B cell (primary cell): ENCODE measurements around the gene LSP1. TPM values are rescaled to one million over a fixed set of nuclear protein-coding genes. Genes with fewer than 3 reads are reported as not detected.
A peak's percentile ranks its signal among the peaks of the same experiment; 100 is the strongest.

ENCODE experiments used
- ATAC-seq: fragments of 200-7000 bp; cut with Tn5 transposase; one replicate; pipeline ENCODE4 v1.10.0; 2021; ENCODE audit warnings: low read depth, mild to moderate bottlenecking, moderate number of reproducible peaks, moderate library complexity
- CTCF ChIA-PET: fragments of 350-600 bp; sonication (Branson Sonifier 250); formaldehyde crosslinking; loops from one replicate; lab custom pipeline; 2021; ENCODE audit warnings: antibody characterized with exemption, inconsistent platforms; lab: Charles Lee
- POLR2A ChIA-PET: fragments of 350-600 bp; sonication (Branson Sonifier 250); formaldehyde crosslinking; loops from one replicate; lab custom pipeline; 2021; ENCODE audit warnings: antibody characterized with exemption; lab: Charles Lee
- DNase-seq: peaks from one replicate; pipeline ENCODE4 v3.0.0; 2013
- H2AFZ ChIP-seq: 2 replicates; pipeline ENCODE4 v1.6.1; 2012; ENCODE audit warnings: mild to moderate bottlenecking, low read depth, low read length; ENCODE audit not compliant: insufficient read depth, poor library complexity, severe bottlenecking
- H3K27ac ChIP-seq, 2 donors: 1 replicate in 1 of 2; 2 replicates in 1 of 2; pipeline ENCODE4 v1.5.1; 2012 to 2013; ENCODE audit warnings: low read length in 2 of 2, mild to moderate bottlenecking in 2 of 2, moderate library complexity in 1 of 2
- H3K27me3 ChIP-seq, 4 experiments: fragments of 200-600 bp in 1 of 4; sonication (generic) in 1 of 4; replicated peaks in 1 of 4; 1 replicate in 2 of 4; 2 replicates in 2 of 4; pipeline versions ENCODE4 v1.6.1 to v1.7.0; 2013 to 2016; ENCODE audit warnings: low read length in 3 of 4, mild to moderate bottlenecking in 2 of 4, mixed read lengths in 1 of 4, moderate library complexity in 1 of 4; ENCODE audit not compliant: insufficient read depth in 4 of 4, control insufficient read depth in 3 of 4; ENCODE audit errors: control extremely low read depth in 1 of 4
- H3K36me3 ChIP-seq, 2 experiments: replicated peaks in 1 of 2; 1 replicate in 1 of 2; 2 replicates in 1 of 2; pipeline versions ENCODE4 v1.6.1 to v1.7.1; 2013; ENCODE audit warnings: low read length in 1 of 2; ENCODE audit not compliant: insufficient read depth in 2 of 2, control insufficient read depth in 1 of 2; ENCODE audit errors: control extremely low read depth in 1 of 2, extremely low read depth in 1 of 2
- H3K4me1 ChIP-seq, 2 donors: fragments of 200-600 bp in 1 of 2; sonication (generic) in 1 of 2; 1 replicate in 1 of 2; 2 replicates in 1 of 2; pipeline versions ENCODE4 v1.5.1 to v1.6.1; 2013 to 2017; ENCODE audit warnings: low read length in 2 of 2; ENCODE audit not compliant: control insufficient read depth in 2 of 2, insufficient read depth in 2 of 2
- H3K4me2 ChIP-seq: replicated peaks from 2 replicates; pipeline ENCODE3; 2012; ENCODE audit warnings: mild to moderate bottlenecking, low read depth, low read length; ENCODE audit not compliant: poor library complexity, severe bottlenecking
- H3K4me3 ChIP-seq, 5 experiments: fragments of 200-600 bp in 1 of 5; sonication (generic) in 1 of 5; 1 replicate in 3 of 5; 2 replicates in 2 of 5; pipeline versions ENCODE4 v1.5.1 to v1.7.0; 2011 to 2016; ENCODE audit warnings: low read length in 4 of 5, mild to moderate bottlenecking in 4 of 5, low read depth in 2 of 5, control low read depth in 1 of 5, moderate library complexity in 1 of 5; ENCODE audit not compliant: insufficient read depth in 1 of 5; ENCODE audit errors: control extremely low read depth in 1 of 5, extremely low read depth in 1 of 5
- H3K79me2 ChIP-seq: fragments of 200-600 bp; sonication (generic); one replicate; pipeline ENCODE4 v1.6.0; 2016; ENCODE audit warnings: low read length; ENCODE audit not compliant: control insufficient read depth, insufficient read depth
- H3K9ac ChIP-seq: fragments of 200-600 bp; sonication (generic); 2 replicates; pipeline ENCODE4 v1.6.1; 2017; ENCODE audit warnings: mild to moderate bottlenecking, low read length, moderate library complexity
- H3K9me3 ChIP-seq, 3 donors: one replicate each; pipeline versions ENCODE4 v1.6.1 to v1.7.1; 2013; ENCODE audit warnings: low read length in 2 of 3; ENCODE audit not compliant: control insufficient read depth in 2 of 3, insufficient read depth in 1 of 3; ENCODE audit errors: control extremely low read depth in 1 of 3
- H4K20me1 ChIP-seq: 2 replicates; pipeline ENCODE4 v1.6.0; 2012; ENCODE audit warnings: mild to moderate bottlenecking, low read length; ENCODE audit not compliant: insufficient read depth, control insufficient read depth, poor library complexity, severe bottlenecking
- H3K27ac Mint-ChIP-seq: one replicate; pipeline ENCODE4 v1.8.0; 2021; ENCODE audit warnings: mixed read lengths
- H3K27me3 Mint-ChIP-seq: one replicate; pipeline ENCODE4 v1.8.0; 2021; ENCODE audit warnings: mixed read lengths
- H3K4me1 Mint-ChIP-seq: one replicate; pipeline ENCODE4 v1.8.0; 2021; ENCODE audit warnings: mixed read lengths
- H3K4me3 Mint-ChIP-seq: one replicate; pipeline ENCODE4 v1.8.0; 2021; ENCODE audit warnings: mixed read lengths
- H3K9me3 Mint-ChIP-seq: one replicate; pipeline ENCODE4 v1.8.0; 2022; ENCODE audit warnings: mixed read lengths; ENCODE audit not compliant: insufficient read depth
- CTCF ChIP-seq: fragments of 200-600 bp; IDR thresholded peaks from one replicate; pipeline ENCODE4 v1.8.0; 2022; ENCODE audit warnings: antibody characterized with exemption, mild to moderate bottlenecking
- EZH2 ChIP-seq: IDR thresholded peaks from 2 replicates; pipeline ENCODE4 v1.6.1; 2012; ENCODE audit warnings: borderline replicate concordance, low read depth, mild to moderate bottlenecking, moderate library complexity, low read length; ENCODE audit not compliant: insufficient read depth, poor library complexity, severe bottlenecking
- WGBS: methylation state at CpG from one replicate; pipeline ENCODE4 v1.1.5; 2013; ENCODE audit warnings: missing lambda C conversion rate; ENCODE audit not compliant: insufficient coverage; 5-methylcytosine and 5-hydroxymethylcytosine counted together
- intact Hi-C: fragments of 100-400 bp; cut with micrococcal nuclease; formaldehyde crosslinking; loops from one replicate; pipeline ENCODE4 v1.10.0; 2022
- polyA plus RNA-seq: library from polyadenylated mRNA; depleted of rRNA; stranded (reverse); fragments of >200 nt; gene quantifications from 2 replicates; pipeline ENCODE4 v1.2.3, GENCODE V29; 2012
- total RNA-seq, 2 donors: library from RNA; stranded (reverse); fragments of 120-200 nt in 1 of 2; gene quantifications; 1 replicate in 1 of 2; 2 replicates in 1 of 2; pipeline versions ENCODE4 v1.2.3 to v1.2.4, GENCODE V29; 2013 to 2022

Gene LSP1
- total and polyA plus RNA-seq, 2 donors (not counting 1 experiment from before 2014, with no cell fraction given), result 249 to 446 TPM

GRCh38 chr11:1825785-1826451 is 27.0 kb upstream of the LSP1 start:
- H3K9me3 ChIP-seq, result no peaks in the 10 kb centered on the region
- no peaks in the 10 kb centered on the region for H3K79me2 ChIP-seq
- Mint-ChIP-seq H3K9me3 (no peaks in the 10 kb centered on the region), H3K4me3 (no peak overlapping the region), H3K27ac (peak overlapping the region; percentile 41), H3K27me3 (peaks cover 14% of the 10 kb centered on the region), H3K4me1 (no peaks in the 10 kb centered on the region)
- 97% methylated on average over 33 of the region's 33 CpGs for WGBS
- ChIA-PET POLR2A (no interaction called here), CTCF (interaction anchor here (1.1 to 2.2 kb wide), 5 partner anchors 8 to 176 kb away, joined by 3 to 14 read pairs (median 5); no protein-coding TSS in a partner anchor)
- H3K4me2 ChIP-seq, result no peak overlapping the region
- TF ChIP-seq CTCF, result no peak
- TF ChIP-seq EZH2, result no peak
- H3K4me3 ChIP-seq, result no peak overlapping the region
- no peak overlapping the region for H3K27ac ChIP-seq
- ATAC-seq (no peak), DNase-seq (no peak)
- H3K9ac ChIP-seq, result no peak overlapping the region
- H3K4me1 ChIP-seq, result no peaks in the 10 kb centered on the region
- no peaks in the 10 kb centered on the region for H3K36me3 ChIP-seq
- peaks cover 0 to 9% (median 0%) of the 10 kb centered on the region in 4 experiments for H3K27me3 ChIP-seq
- H2AFZ ChIP-seq, result no peak overlapping the region
- no peaks in the 10 kb centered on the region for H4K20me1 ChIP-seq
- intact Hi-C loops, result no loop called here

- Histone ChIP-seq H2AFZ (no peak overlapping the region), H3K36me3 (no peaks in the 10 kb centered on the region), H3K9me3 (no peaks in the 10 kb centered on the region), H3K4me1 (no peaks in the 10 kb centered on the region), H3K27me3 (peaks cover 0 to 9% (median 0%) of the 10 kb centered on the region in 4 experiments), H3K79me2 (no peaks in the 10 kb centered on the region), H3K4me3 (no peak overlapping the region), H3K27ac (no peak overlapping the region), H4K20me1 (no peaks in the 10 kb centered on the region), H3K4me2 (no peak overlapping the region), H3K9ac (no peak overlapping the region)
- TF ChIP-seq EZH2 (no peak), CTCF (no peak)
- Mint-ChIP-seq H3K4me3 (no peak overlapping the region), H3K4me1 (no peaks in the 10 kb centered on the region), H3K9me3 (no peaks in the 10 kb centered on the region), H3K27me3 (peaks cover 14% of the 10 kb centered on the region), H3K27ac (peak overlapping the region; percentile 41)
- no peak for DNase-seq
- ChIA-PET CTCF (interaction anchor here (1.1 to 1.2 kb wide), 2 partner anchors 56 to 174 kb away, joined by 3 read pairs; no protein-coding TSS in a partner anchor), POLR2A (no interaction called here)
- 83% methylated on average over 15 of the region's 15 CpGs for WGBS
- no peak for ATAC-seq
- intact Hi-C loops, result no loop called here
These were observed 26.3 kb upstream of the LSP1 start for GRCh38 chr11:1826552-1827094.
